ENCODE measurements around the gene COL9A3. TPM values are rescaled to one million over a fixed set of nuclear protein-coding genes. Genes with fewer than 3 reads are reported as not detected.
A peak's percentile ranks its signal among the peaks of the same experiment; 100 is the strongest.

Gene COL9A3
- total and polyA plus RNA-seq, 2 of the 8 experiments (the other 6 are each of a cell fraction or from before 2014, with no cell fraction given), result 21.7 to 80.1 TPM

GRCh38 chr20:62840244-62841197 lies 23.7 kb downstream of the COL9A3 start:
- H3K9ac ChIP-seq (replicated peaks in 1 of 4; ENCODE audit: extremely low read depth in 1 of 4, low read depth in 3 of 4, low read length in 3 of 4), result no peak overlapping the region
- H3K36me3 ChIP-seq (ENCODE audit: control insufficient read depth in 2 of 4, insufficient read depth in 4 of 4, low read length in 3 of 4), result peaks cover 0 to 18% (median 4%) of the 10 kb centered on the region in 4 experiments; a peak in 3 of 8 replicates
- POLR2A ChIA-PET (ENCODE audit: partially characterized antibody), result interaction anchor here (0.6 to 4.0 kb wide), 4 partner anchors 8 to 83 kb away, joined by 3 to 17 read pairs (median 4); no protein-coding TSS in a partner anchor
- H3K79me2 ChIP-seq (ENCODE audit: control insufficient read depth in 1 of 2, insufficient read depth in 2 of 2, low read length in 2 of 2), result no peaks in the 10 kb centered on the region
- H3K18ac ChIP-seq (ENCODE audit: extremely low read depth, low read length), result no peak overlapping the region
- H2BK120ac ChIP-seq (replicated peaks; ENCODE audit: low read depth, low read length), result no peak overlapping the region
- H2BK5ac ChIP-seq (ENCODE audit: low read depth, low read length), result no peak overlapping the region
- no peak overlapping the region for H3K56ac ChIP-seq (replicated peaks; ENCODE audit: insufficient read length, low read depth, low read length)
- no peak overlapping the region for H3K4ac ChIP-seq (replicated peaks; ENCODE audit: insufficient read length, low read depth, low read length)
- H3K9me3 ChIP-seq (ENCODE audit: insufficient read depth in 2 of 2, low read depth in 1 of 2, low read length in 1 of 2), result no peaks in the 10 kb centered on the region
- no peak overlapping the region for H2AFZ ChIP-seq (ENCODE audit: low read length)
- no peak overlapping the region for H2BK20ac ChIP-seq (ENCODE audit: low read length)
- no peak overlapping the region for H3K4me3 ChIP-seq (ENCODE audit: extremely low read depth in 1 of 4, insufficient read depth in 2 of 4, low read depth in 3 of 4, low read length in 4 of 4)
- no peaks in the 10 kb centered on the region for H3K79me1 ChIP-seq (ENCODE audit: low read depth, low read length)
- H4K20me1 ChIP-seq (replicated peaks in 1 of 2; ENCODE audit: control insufficient read depth in 1 of 2, insufficient read depth in 2 of 2, low read length in 2 of 2), result peaks cover 0 to 2% of the 10 kb centered on the region in 2 experiments
- no peak for FAIRE-seq
- H3K4me1 ChIP-seq (replicated peaks in 1 of 4; ENCODE audit: control insufficient read depth in 3 of 4, insufficient read depth in 4 of 4, low read length in 3 of 4), result peaks cover 0 to 3% (median 0%) of the 10 kb centered on the region in 4 experiments; a peak in 3 of 7 replicates
- CTCF ChIA-PET (ENCODE audit: partially characterized antibody), result interaction anchor here (0.8 to 1.4 kb wide), 4 partner anchors 14 to 385 kb away, joined by 3 to 4 read pairs (median 4); no protein-coding TSS in a partner anchor
- H4K8ac ChIP-seq (ENCODE audit: extremely low read depth, insufficient read depth, low read length), result no peak overlapping the region; the same call in 1 of the 2 replicates
- H4K5ac ChIP-seq (ENCODE audit: insufficient read length, low read depth, low read length), result no peak overlapping the region
- no peak overlapping the region for H2BK15ac ChIP-seq (ENCODE audit: low read length)
- no peak overlapping the region for H3K14ac ChIP-seq (ENCODE audit: insufficient read length)
- H3K4me2 ChIP-seq (ENCODE audit: insufficient read depth in 1 of 2, low read depth in 2 of 2, low read length in 2 of 2), result no peak overlapping the region
- WGBS, 2 experiments (ENCODE audit: extremely low coverage in 1 of 2, insufficient coverage in 1 of 2, insufficient read length in 1 of 2, insufficient replicate concordance in 2 of 2, low coverage in 1 of 2, low lambda C conversion rate in 2 of 2, missing lambda C conversion rate in 1 of 2), result 91% methylated on average over 45 of the region's 45 CpGs; no CpG with 5 or more reads in 1 of the 2 experiments
- no peak overlapping the region for H2BK12ac ChIP-seq (ENCODE audit: low read depth, low read length)
- peak in 1 of 2 experiments; percentile 49 for DNase-seq (ENCODE audit: low read depth in 1 of 2, low spot score in 2 of 2)
- H3K27me3 ChIP-seq (replicated peaks in 1 of 4; ENCODE audit: control insufficient read depth in 3 of 4, extremely low read depth in 1 of 4, insufficient read depth in 3 of 4, low read length in 3 of 4), result no peaks in the 10 kb centered on the region
- no peak overlapping the region for H3K23ac ChIP-seq (ENCODE audit: insufficient read length)
- no peak overlapping the region for H4K91ac ChIP-seq (replicated peaks; ENCODE audit: insufficient read length, low read length)
- no peaks in the 10 kb centered on the region for H3K23me2 ChIP-seq (ENCODE audit: low read depth, low read length)
- H3K27ac ChIP-seq (ENCODE audit: low read depth, low read length), result no peak overlapping the region
- H2AK5ac ChIP-seq (ENCODE audit: low read depth, low read length), result no peak overlapping the region
- TF ChIP-seq KDM4A (IDR thresholded peaks at IDR 0.05; ENCODE audit: low read depth, low read length, severe bottlenecking) (no peak), BRCA1 (IDR thresholded peaks at IDR 0.05; ENCODE audit: low read depth, low read length) (no peak), RAD21 (IDR thresholded peaks at IDR 0.05 in 1 of 2, conservative IDR thresholded peaks at IDR 0.05 in 1 of 2; ENCODE audit: low read depth in 2 of 2, low read length in 2 of 2) (no peak), SIN3A (conservative IDR thresholded peaks at IDR 0.05 in 1 of 2, IDR thresholded peaks at IDR 0.05 in 1 of 2; ENCODE audit: low read depth in 1 of 2, low read length in 2 of 2) (no peak), RNF2 (IDR thresholded peaks at IDR 0.05; ENCODE audit: borderline replicate concordance, low read depth, low read length, missing control alignments, poor library complexity, severe bottlenecking) (no peak), ZNF274 (IDR thresholded peaks at IDR 0.05; ENCODE audit: borderline replicate concordance, extremely low read depth, low read length) (no peak)
- TF ChIP-seq, protein P1, sequence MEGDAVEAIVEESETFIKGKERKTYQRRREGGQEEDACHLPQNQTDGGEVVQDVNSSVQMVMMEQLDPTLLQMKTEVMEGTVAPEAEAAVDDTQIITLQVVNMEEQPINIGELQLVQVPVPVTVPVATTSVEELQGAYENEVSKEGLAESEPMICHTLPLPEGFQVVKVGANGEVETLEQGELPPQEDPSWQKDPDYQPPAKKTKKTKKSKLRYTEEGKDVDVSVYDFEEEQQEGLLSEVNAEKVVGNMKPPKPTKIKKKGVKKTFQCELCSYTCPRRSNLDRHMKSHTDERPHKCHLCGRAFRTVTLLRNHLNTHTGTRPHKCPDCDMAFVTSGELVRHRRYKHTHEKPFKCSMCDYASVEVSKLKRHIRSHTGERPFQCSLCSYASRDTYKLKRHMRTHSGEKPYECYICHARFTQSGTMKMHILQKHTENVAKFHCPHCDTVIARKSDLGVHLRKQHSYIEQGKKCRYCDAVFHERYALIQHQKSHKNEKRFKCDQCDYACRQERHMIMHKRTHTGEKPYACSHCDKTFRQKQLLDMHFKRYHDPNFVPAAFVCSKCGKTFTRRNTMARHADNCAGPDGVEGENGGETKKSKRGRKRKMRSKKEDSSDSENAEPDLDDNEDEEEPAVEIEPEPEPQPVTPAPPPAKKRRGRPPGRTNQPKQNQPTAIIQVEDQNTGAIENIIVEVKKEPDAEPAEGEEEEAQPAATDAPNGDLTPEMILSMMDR (IDR thresholded peaks at IDR 0.05; ENCODE audit: control extremely low read depth in 1 of 3, insufficient read depth in 1 of 3, low read depth in 1 of 3, low read length in 3 of 3), result no peak

Measured in H1 (cell line).